ENCODE results near the gene GGNBP2. TPM values are rescaled to one million over a fixed set of nuclear protein-coding genes. Genes with fewer than 3 reads are reported as not detected.

The GGNBP2 gene
- polyA plus RNA-seq, 1 donor from 2014 or later = 112 TPM

DNA sequence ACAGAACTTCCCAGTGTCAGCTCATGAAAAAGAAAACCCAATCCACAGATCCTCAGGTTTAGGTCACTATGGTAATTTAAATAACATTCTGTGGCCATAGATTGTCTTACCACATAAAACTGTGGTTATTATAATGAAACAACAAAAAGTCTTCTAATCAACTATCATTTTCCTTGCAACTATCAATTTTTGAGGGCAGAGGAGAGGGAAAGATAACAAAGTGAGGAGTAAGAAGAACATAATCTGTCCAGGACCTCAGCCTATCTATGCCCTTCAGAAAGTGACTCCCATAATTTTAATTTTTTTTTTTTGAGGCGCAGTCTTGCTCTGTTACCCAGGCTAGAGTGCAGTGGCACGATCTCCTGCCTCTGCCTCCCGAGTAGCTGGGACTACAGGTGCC, 4.0 kb upstream of the GGNBP2 start:
- Histone ChIP-seq H3K36me3 (ENCODE audit: insufficient read depth, low read length) (no peaks in the 10 kb centered on the region), H3K27me3 (ENCODE audit: insufficient read depth, low read depth, low read length) (no peaks in the 10 kb centered on the region), H2AFZ (ENCODE audit: low read depth, low read length) (no peak overlapping the region), H4K20me1 (ENCODE audit: insufficient read depth) (no peaks in the 10 kb centered on the region), H3K9me2 (ENCODE audit: insufficient read depth, low read length) (no peaks in the 10 kb centered on the region), H3K4me2 (ENCODE audit: low read length) (no peak overlapping the region), H3F3A (ENCODE audit: insufficient read depth, low read length, poor library complexity, severe bottlenecking) (peaks cover 4% of the 10 kb centered on the region), H3K79me2 (replicated peaks; ENCODE audit: insufficient read depth, low read length) (peaks cover 5% of the 10 kb centered on the region), H3K4me3 (ENCODE audit: low read length) (no peak overlapping the region), H3K27ac (ENCODE audit: low read length) (no peak overlapping the region), H3K9me3 (ENCODE audit: low read length) (no peaks in the 10 kb centered on the region), H3K9ac (ENCODE audit: low read length) (no peak overlapping the region)
- TF ChIP-seq, protein P1, sequence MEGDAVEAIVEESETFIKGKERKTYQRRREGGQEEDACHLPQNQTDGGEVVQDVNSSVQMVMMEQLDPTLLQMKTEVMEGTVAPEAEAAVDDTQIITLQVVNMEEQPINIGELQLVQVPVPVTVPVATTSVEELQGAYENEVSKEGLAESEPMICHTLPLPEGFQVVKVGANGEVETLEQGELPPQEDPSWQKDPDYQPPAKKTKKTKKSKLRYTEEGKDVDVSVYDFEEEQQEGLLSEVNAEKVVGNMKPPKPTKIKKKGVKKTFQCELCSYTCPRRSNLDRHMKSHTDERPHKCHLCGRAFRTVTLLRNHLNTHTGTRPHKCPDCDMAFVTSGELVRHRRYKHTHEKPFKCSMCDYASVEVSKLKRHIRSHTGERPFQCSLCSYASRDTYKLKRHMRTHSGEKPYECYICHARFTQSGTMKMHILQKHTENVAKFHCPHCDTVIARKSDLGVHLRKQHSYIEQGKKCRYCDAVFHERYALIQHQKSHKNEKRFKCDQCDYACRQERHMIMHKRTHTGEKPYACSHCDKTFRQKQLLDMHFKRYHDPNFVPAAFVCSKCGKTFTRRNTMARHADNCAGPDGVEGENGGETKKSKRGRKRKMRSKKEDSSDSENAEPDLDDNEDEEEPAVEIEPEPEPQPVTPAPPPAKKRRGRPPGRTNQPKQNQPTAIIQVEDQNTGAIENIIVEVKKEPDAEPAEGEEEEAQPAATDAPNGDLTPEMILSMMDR (IDR thresholded peaks at IDR 0.05; ENCODE audit: poor library complexity, severe bottlenecking) = no peak
- TF ChIP-seq SMC3 (conservative IDR thresholded peaks at IDR 0.05; ENCODE audit: poor library complexity) = no peak
- no peak for TF ChIP-seq POLR2AphosphoS5 (IDR thresholded peaks at IDR 0.05)
- no peak for TF ChIP-seq EP300 (conservative IDR thresholded peaks at IDR 0.05; ENCODE audit: poor library complexity, severe bottlenecking)
- no peak for TF ChIP-seq MXI1 (conservative IDR thresholded peaks at IDR 0.05; ENCODE audit: poor library complexity, severe bottlenecking)
- TF ChIP-seq, protein P2, sequence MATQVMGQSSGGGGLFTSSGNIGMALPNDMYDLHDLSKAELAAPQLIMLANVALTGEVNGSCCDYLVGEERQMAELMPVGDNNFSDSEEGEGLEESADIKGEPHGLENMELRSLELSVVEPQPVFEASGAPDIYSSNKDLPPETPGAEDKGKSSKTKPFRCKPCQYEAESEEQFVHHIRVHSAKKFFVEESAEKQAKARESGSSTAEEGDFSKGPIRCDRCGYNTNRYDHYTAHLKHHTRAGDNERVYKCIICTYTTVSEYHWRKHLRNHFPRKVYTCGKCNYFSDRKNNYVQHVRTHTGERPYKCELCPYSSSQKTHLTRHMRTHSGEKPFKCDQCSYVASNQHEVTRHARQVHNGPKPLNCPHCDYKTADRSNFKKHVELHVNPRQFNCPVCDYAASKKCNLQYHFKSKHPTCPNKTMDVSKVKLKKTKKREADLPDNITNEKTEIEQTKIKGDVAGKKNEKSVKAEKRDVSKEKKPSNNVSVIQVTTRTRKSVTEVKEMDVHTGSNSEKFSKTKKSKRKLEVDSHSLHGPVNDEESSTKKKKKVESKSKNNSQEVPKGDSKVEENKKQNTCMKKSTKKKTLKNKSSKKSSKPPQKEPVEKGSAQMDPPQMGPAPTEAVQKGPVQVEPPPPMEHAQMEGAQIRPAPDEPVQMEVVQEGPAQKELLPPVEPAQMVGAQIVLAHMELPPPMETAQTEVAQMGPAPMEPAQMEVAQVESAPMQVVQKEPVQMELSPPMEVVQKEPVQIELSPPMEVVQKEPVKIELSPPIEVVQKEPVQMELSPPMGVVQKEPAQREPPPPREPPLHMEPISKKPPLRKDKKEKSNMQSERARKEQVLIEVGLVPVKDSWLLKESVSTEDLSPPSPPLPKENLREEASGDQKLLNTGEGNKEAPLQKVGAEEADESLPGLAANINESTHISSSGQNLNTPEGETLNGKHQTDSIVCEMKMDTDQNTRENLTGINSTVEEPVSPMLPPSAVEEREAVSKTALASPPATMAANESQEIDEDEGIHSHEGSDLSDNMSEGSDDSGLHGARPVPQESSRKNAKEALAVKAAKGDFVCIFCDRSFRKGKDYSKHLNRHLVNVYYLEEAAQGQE (IDR thresholded peaks at IDR 0.05; ENCODE audit: borderline replicate concordance) = no peak
- TF ChIP-seq TAF1 (IDR thresholded peaks at IDR 0.05; ENCODE audit: low read depth) = no peak
- no peak for TF ChIP-seq EZH2 (IDR thresholded peaks at IDR 0.05; ENCODE audit: borderline replicate concordance, insufficient read depth, low read length, poor library complexity, severe bottlenecking)

DNA sequence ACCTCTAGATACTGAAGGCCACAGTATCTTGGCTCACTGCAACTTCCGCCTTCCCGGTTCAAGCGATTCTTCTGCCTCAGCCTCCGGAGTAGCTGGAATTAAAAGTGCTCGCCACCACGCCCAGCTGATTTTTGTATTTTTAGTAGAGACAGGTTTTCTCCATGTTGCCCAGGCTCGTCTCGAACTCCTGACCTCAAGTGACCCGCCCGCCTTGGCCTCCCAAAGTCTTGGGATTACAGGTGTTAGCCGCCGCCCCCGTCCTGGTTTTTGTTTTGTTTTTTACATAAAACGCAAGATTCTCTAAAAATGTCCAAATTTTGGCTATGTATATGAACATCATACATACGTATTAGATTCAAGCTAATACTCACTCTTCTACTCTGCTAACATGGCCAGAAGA, 2.0 kb upstream of the GGNBP2 start:
- H3K27ac ChIP-seq (ENCODE audit: low read length) = no peak overlapping the region
- no peak overlapping the region for H2AFZ ChIP-seq (ENCODE audit: low read depth, low read length)
- H3K4me2 ChIP-seq (ENCODE audit: low read length) = no peak overlapping the region
- H3K79me2 ChIP-seq (replicated peaks; ENCODE audit: insufficient read depth, low read length) = peaks cover 24% of the 10 kb centered on the region
- no peaks in the 10 kb centered on the region for H3K9me3 ChIP-seq (ENCODE audit: low read length)
- H3K4me3 ChIP-seq (ENCODE audit: low read length) = no peak overlapping the region
- TF ChIP-seq POLR2AphosphoS5 (IDR thresholded peaks at IDR 0.05) (no peak), EZH2 (IDR thresholded peaks at IDR 0.05; ENCODE audit: borderline replicate concordance, insufficient read depth, low read length, poor library complexity, severe bottlenecking) (no peak), RAD21 (conservative IDR thresholded peaks at IDR 0.05) (no peak), TAF1 (IDR thresholded peaks at IDR 0.05; ENCODE audit: low read depth) (no peak), EP300 (conservative IDR thresholded peaks at IDR 0.05; ENCODE audit: poor library complexity, severe bottlenecking) (no peak), SMC3 (conservative IDR thresholded peaks at IDR 0.05; ENCODE audit: poor library complexity) (no peak)
- TF ChIP-seq, protein P2 (IDR thresholded peaks at IDR 0.05; ENCODE audit: borderline replicate concordance) = no peak
- TF ChIP-seq, protein P1 (IDR thresholded peaks at IDR 0.05; ENCODE audit: poor library complexity, severe bottlenecking) = no peak
- no peak overlapping the region for H3K9ac ChIP-seq (ENCODE audit: low read length)
- no peaks in the 10 kb centered on the region for H3K36me3 ChIP-seq (ENCODE audit: insufficient read depth, low read length)
- no peaks in the 10 kb centered on the region for H3K9me2 ChIP-seq (ENCODE audit: insufficient read depth, low read length)
- H3K27me3 ChIP-seq (ENCODE audit: insufficient read depth, low read depth, low read length) = no peaks in the 10 kb centered on the region
- peaks cover 4% of the 10 kb centered on the region for H3F3A ChIP-seq (ENCODE audit: insufficient read depth, low read length, poor library complexity, severe bottlenecking)
- H4K20me1 ChIP-seq (ENCODE audit: insufficient read depth) = no peaks in the 10 kb centered on the region

Data from neural cell (in vitro differentiated cells).